Sigmoid colon (tissue), 7 donors: ENCODE measurements around the gene PDGFD. TPM values are rescaled to one million over a fixed set of nuclear protein-coding genes. Genes with fewer than 3 reads are reported as not detected.

Experiments
- DNase-seq: peaks from one replicate; pipeline ENCODE4 v3.0.0-alpha.2; 2019
- H3K27ac ChIP-seq, 4 donors: fragments of 200-600 bp; sonication (generic); one replicate each; pipeline ENCODE4 v1.5.1; 2016 to 2019; ENCODE audit warnings: mild to moderate bottlenecking in 1 of 4
- H3K27me3 ChIP-seq, 3 donors: fragments of 200-600 bp; sonication (generic); one replicate each; pipeline ENCODE4 v1.5.1; 2019; ENCODE audit warnings: mild to moderate bottlenecking in 1 of 3
- H3K36me3 ChIP-seq, 4 donors: fragments of 200-600 bp; sonication (generic); one replicate each; pipeline ENCODE4 v1.5.1; 2016 to 2019
- H3K4me1 ChIP-seq, 4 donors: fragments of 200-600 bp; sonication (generic); one replicate each; pipeline ENCODE4 v1.5.1; 2017 to 2019
- H3K4me3 ChIP-seq, 4 donors: fragments of 200-600 bp; sonication (generic); one replicate each; pipeline ENCODE4 v1.5.1; 2017 to 2019; ENCODE audit warnings: mild to moderate bottlenecking in 2 of 4, moderate library complexity in 1 of 4
- H3K9me3 ChIP-seq, 4 donors: fragments of 200-600 bp in 3 of 4; sonication (generic) in 3 of 4; one replicate each; pipeline versions ENCODE4 v1.5.1 to v1.6.1; 2013 to 2019
- CTCF ChIP-seq, 4 experiments: fragments of 450-650 bp in 3 of 4; fragments of 200-600 bp in 1 of 4; IDR thresholded peaks; one replicate each; pipeline ENCODE4 v1.5.1; 2016 to 2019; ENCODE audit warnings: antibody characterized with exemption in 4 of 4, mild to moderate bottlenecking in 3 of 4, moderate library complexity in 2 of 4
- EP300 ChIP-seq, 4 donors: sonication (generic); formaldehyde crosslinking; IDR thresholded peaks; one replicate each; pipeline ENCODE4 v1.6.1; 2017; ENCODE audit warnings: antibody characterized with exemption in 4 of 4
- POLR2A ChIP-seq, 2 donors: fragments of 450-650 bp; IDR thresholded peaks; one replicate each; pipeline ENCODE4 v1.6.1; 2016; ENCODE audit warnings: antibody characterized with exemption in 2 of 2, mild to moderate bottlenecking in 2 of 2, moderate library complexity in 2 of 2
- POLR2AphosphoS5 ChIP-seq, 4 donors: sonication (generic); formaldehyde crosslinking; IDR thresholded peaks; one replicate each; pipeline ENCODE4 v1.6.1; 2017; ENCODE audit warnings: antibody characterized with exemption in 4 of 4
- WGBS, 2 donors: extraction: QIAGEN DNeasy Blood & Tissue Kit; methylation state at CpG; one replicate each; pipeline ENCODE4 v1.1.7; 2013; 5-methylcytosine and 5-hydroxymethylcytosine counted together
- intact Hi-C: fragments of 100-400 bp; cut with DNase I; formaldehyde crosslinking; loops from one replicate; pipeline ENCODE4 v1.15.1; 2023
- polyA plus RNA-seq, 3 donors: library from polyadenylated mRNA; stranded (reverse); fragments of 200-250 nt; gene quantifications; one replicate each; pipeline ENCODE4 v1.2.3, GENCODE V29; 2013
- total RNA-seq, 4 donors: library from RNA; depleted of rRNA; stranded (reverse); fragments of >200 nt; gene quantifications; one replicate each; pipeline ENCODE4 v1.1.0, GENCODE V29; 2016
- donor health status: healthy with polysubstance abuse.
- donor health status: Bipolar disorder and iron deficiency.
- donor health status: healthy.

Gene PDGFD
- total and polyA plus RNA-seq, 7 donors: 0.69 to 11.6 (median 7.9) TPM

GRCh38 chr11:104148706-104149105 is 15.2 kb downstream of the PDGFD start:
- 82 to 88% methylated on average over 2 of the region's 2 CpGs for WGBS, 2 donors
- no peaks in the 10 kb centered on the region for H3K4me1 ChIP-seq
- TF ChIP-seq POLR2AphosphoS5 (IDR thresholded peaks at IDR 0.05) (no peak), CTCF (IDR thresholded peaks at IDR 0.05) (no peak), EP300 (IDR thresholded peaks at IDR 0.05) (no peak), POLR2A (IDR thresholded peaks at IDR 0.05) (no peak)
- H3K9me3 ChIP-seq: no peaks in the 10 kb centered on the region
- no peak for DNase-seq
- H3K36me3 ChIP-seq: no peaks in the 10 kb centered on the region
- H3K27ac ChIP-seq: no peak overlapping the region
- H3K27me3 ChIP-seq: no peaks in the 10 kb centered on the region
- H3K4me3 ChIP-seq: no peak overlapping the region
- intact Hi-C loops: no loop called here

- H3K9me3 ChIP-seq: no peaks in the 10 kb centered on the region
- no peaks in the 10 kb centered on the region for H3K36me3 ChIP-seq
- H3K27me3 ChIP-seq: no peaks in the 10 kb centered on the region
- no peak overlapping the region for H3K27ac ChIP-seq
- WGBS, 2 donors: 66 to 81% methylated on average over 2 of the region's 2 CpGs
- H3K4me1 ChIP-seq: no peaks in the 10 kb centered on the region
- TF ChIP-seq POLR2A (IDR thresholded peaks at IDR 0.05) (no peak), CTCF (IDR thresholded peaks at IDR 0.05) (no peak), POLR2AphosphoS5 (IDR thresholded peaks at IDR 0.05) (no peak), EP300 (IDR thresholded peaks at IDR 0.05) (no peak)
- DNase-seq: no peak
- no peak overlapping the region for H3K4me3 ChIP-seq
- intact Hi-C loops: no loop called here
Observed at GRCh38 chr11:104148074-104148473, 15.9 kb downstream of the PDGFD start.

- Histone ChIP-seq H3K4me1 (no peaks in the 10 kb centered on the region), H3K27me3 (no peaks in the 10 kb centered on the region), H3K36me3 (no peaks in the 10 kb centered on the region), H3K9me3 (no peaks in the 10 kb centered on the region), H3K27ac (no peak overlapping the region), H3K4me3 (no peak overlapping the region)
- 44 to 74% methylated on average over 3 of the region's 3 CpGs for WGBS, 2 donors
- intact Hi-C loops: no loop called here
- TF ChIP-seq POLR2AphosphoS5 (IDR thresholded peaks at IDR 0.05): no peak
- TF ChIP-seq EP300 (IDR thresholded peaks at IDR 0.05): no peak
- no peak for TF ChIP-seq CTCF (IDR thresholded peaks at IDR 0.05)
- no peak for TF ChIP-seq POLR2A (IDR thresholded peaks at IDR 0.05)
- no peak for DNase-seq
Observed at GRCh38 chr11:104146943-104147342, 17.0 kb downstream of the PDGFD start.

GRCh38 chr11:104146421-104146820 is 17.5 kb downstream of the PDGFD start:
- 45 to 66% methylated on average over 3 of the region's 3 CpGs for WGBS, 2 donors
- TF ChIP-seq POLR2AphosphoS5 (IDR thresholded peaks at IDR 0.05) (no peak), CTCF (IDR thresholded peaks at IDR 0.05) (no peak), EP300 (IDR thresholded peaks at IDR 0.05) (no peak), POLR2A (IDR thresholded peaks at IDR 0.05) (no peak)
- no peak overlapping the region for H3K27ac ChIP-seq
- no peaks in the 10 kb centered on the region for H3K27me3 ChIP-seq
- no peaks in the 10 kb centered on the region for H3K36me3 ChIP-seq
- H3K9me3 ChIP-seq: no peaks in the 10 kb centered on the region
- no peak for DNase-seq
- no peak overlapping the region for H3K4me3 ChIP-seq
- intact Hi-C loops: no loop called here
- H3K4me1 ChIP-seq: no peaks in the 10 kb centered on the region

- no peak for DNase-seq
- H3K9me3 ChIP-seq: no peaks in the 10 kb centered on the region
- H3K27me3 ChIP-seq: no peaks in the 10 kb centered on the region
- no peak overlapping the region for H3K27ac ChIP-seq
- no peaks in the 10 kb centered on the region for H3K4me1 ChIP-seq
- no peak overlapping the region for H3K4me3 ChIP-seq
- intact Hi-C loops: no loop called here
- TF ChIP-seq POLR2A (IDR thresholded peaks at IDR 0.05) (no peak), CTCF (IDR thresholded peaks at IDR 0.05) (no peak), EP300 (IDR thresholded peaks at IDR 0.05) (no peak), POLR2AphosphoS5 (IDR thresholded peaks at IDR 0.05) (no peak)
- WGBS, 2 donors: 86 to 95% methylated on average over 3 of the region's 3 CpGs
- H3K36me3 ChIP-seq: no peaks in the 10 kb centered on the region
Observed at GRCh38 chr11:104145062-104145461, 18.9 kb downstream of the PDGFD start.
